CD4-positive, alpha-beta T cell treated with Interleukin-4 for 1 hour (primary cell): ENCODE measurements around the gene TNS1.

Experiments
- DNase-seq, 2 donors: peaks; one replicate each; pipeline ENCODE4 v3.0.0-alpha.2; 2020 to 2022

Gene TNS1

GRCh38 chr2:217941886-217942728, 60.7 kb downstream of the TNS1 start:
- DNase-seq, result no peak

DNA sequence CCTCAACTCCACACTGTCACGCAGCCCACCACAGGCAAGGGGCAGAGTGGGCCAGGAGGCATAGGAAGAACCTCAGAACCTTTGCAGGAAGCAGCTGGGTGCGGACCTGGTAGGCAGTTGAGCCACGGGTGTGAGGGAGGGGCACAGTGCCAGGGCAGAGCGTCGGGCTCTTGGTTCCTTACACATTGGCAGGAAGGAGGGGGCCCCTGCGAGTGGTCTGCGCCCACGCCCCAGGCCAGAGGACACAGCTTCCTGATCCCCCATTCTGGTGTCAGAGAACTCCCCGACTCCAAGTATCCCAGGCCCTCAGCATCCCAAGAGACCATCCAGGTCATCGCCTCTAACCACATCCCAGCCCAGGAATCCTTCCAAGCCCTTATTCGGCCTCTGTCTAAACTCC, 61.5 kb downstream of the TNS1 start:
- no peak for DNase-seq

DNA sequence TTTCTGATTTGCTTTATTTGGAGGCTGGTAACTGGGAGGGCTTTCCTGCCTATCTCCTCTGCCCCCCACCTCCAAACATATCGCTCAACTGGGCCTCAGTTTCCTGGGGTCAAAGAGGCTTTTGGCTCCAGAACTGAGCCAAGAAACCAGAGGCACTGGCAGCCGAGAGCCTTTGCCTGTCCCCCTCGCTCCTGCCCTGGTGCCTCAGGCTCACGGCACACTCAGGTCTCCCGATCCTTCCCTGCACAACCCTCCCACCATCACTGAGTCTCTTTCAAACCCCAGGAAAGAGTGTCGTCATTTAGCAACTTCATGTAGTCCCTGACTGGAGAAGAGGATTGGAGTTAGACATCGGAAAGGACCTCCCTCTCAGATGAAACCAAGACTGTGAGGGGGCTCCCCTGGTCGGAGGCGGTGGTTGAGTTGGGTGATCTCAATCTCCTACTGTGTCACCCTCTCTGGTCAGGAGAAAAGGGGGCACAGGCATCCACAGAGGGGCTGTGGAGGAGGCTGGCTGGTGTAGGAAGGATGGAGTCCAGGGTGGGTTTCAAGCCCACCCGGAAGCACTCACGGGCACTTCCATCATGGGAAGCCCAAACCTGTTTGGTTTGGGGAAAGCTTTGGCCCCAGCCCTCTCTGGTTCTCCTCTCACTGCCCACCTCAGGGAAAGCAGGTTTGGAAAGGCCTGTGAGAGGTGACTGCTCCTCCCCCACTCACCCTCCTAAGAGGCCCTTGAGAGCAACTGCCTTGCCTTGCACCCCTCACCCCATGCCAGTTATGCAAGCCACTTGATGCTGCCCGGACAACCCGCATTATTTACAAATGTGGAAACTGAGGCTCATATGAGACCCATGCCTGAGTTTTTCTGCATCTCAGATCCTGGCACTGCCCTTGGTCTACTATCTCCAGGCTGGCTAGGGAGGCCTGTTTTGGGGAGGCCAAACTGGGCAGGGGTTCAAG, 62.3 kb downstream of the TNS1 start:
- no peak for DNase-seq

- no peak for DNase-seq
These were observed 63.1 kb downstream of the TNS1 start for GRCh38 chr2:217939629-217940245.

DNA sequence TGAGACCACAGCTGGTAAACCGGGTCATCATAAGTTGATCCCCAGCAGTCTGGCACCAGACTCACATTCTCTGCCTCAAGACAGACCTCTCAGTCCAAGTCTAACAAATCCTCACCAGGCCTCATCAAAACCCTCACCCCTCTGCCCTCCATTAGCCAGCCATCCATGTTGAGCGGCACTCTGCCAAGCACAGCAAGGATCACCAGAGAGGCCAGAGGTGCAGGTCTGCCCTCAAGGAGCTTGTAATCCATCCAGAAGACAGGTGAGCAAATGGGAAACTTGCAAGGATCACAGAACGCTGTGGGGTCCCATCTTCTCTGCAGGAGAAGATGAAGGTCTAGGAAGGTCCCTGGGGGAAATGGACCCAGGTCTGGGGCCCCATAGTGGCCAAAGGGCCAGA, 63.6 kb downstream of the TNS1 start:
- DNase-seq, result no peak

DNA sequence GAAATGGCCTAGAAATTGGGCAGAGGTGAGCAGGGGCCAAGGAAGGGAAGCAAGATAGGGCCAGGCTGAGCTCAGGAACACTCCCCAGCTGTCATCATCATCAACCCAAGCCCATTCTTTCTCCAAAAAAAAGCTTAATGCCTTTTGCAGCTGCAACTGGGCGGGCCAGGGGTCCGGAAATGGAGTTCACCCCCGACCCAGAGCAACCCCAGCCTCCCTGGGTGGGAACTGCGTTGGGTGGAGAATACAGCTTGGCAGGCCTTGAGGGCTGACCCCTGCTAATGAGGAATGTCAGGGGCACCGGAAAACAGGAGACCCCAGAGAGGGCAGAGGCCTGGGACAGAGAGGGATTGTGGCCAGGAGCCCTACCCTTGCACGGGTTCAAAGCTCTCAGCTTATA, 64.8 kb downstream of the TNS1 start:
- no peak for DNase-seq

- no peak for DNase-seq
These were observed 65.3 kb downstream of the TNS1 start for GRCh38 chr2:217937446-217937845.

DNA sequence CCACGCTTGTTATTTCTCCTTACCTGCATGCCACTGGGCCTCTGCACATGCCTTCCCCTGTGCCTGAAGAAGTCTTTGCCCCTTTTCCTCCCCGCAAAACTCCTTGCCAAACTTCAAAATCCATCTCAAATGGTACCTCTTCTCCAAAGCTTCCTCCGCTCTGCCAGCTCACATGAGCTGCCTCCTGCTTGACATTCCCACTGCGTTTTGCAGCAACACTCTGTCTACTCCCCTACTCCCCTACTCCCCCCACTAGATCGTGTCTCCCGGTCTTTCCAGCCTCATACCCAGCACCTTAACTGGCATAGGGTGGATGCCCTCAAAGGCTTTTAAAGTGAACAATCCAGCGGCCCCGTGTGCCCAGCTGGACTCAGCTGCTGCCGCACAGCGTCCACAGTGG, 65.8 kb downstream of the TNS1 start:
- DNase-seq, result no peak

DNA sequence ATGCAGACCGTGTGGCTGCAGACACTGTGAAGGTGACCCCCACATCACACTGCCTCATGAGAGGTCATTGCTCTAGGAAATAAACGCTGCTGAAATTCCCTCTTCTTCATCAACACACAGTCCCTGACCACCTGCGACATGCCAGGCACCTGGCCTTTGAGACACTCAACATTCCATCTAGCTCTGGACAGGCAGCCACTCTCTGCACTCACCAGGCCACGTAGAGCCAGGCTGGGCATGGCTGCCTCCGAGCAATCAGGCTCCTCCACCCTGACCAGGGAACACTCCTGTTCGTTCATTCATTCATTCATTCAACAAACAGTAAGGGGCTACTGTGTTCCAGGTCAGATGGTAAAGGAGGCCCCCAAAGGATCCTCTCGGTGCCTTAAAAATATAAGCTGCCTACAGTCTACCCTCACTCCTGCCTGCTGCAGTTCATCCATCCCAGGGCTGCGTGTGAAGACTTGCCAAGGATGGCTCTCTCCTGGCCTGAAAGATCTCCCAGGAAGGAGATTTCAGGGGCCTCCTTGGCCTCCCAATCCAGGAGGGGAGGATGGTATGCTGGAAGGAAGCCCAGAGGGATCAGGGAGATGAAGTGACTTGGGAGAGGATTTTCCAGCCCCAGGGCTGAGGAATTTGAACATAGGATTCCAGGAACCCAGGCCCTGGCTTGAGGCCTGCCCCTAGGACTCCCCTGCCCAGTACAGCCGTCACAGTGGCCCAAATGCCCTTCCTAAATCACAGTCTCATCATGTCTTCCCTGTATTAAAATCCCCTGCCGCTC, 66.7 kb downstream of the TNS1 start:
- no peak for DNase-seq

DNA sequence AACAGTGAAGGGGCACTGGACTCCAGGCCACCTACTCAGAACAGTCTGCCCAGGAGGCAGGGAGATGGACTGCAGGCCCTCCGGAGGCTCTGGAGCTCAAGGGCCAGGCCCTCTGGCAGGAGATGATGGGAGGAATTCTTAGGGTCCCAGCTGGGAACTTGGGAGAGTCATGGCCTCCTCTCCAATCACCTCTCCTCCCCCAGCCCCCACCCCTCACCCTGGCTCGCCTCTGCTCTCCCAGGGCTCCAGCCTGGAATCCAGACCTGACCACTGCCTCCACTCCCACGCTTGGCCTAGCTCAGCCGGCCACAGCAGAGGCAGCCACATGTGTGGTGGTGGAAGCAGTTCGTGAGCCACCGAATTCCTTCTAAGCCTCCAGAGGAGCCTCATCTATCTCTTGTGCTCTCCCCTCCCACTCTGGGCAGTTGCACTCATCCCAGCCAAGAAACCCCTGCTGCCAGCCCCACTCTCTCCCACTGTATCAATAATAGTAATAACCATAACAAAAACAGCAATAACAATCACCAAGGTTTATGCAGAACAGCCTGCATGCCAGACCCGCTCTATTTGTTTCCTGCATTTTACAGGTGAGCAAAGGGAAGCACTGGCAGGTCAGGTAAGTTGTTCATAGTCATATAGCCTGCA, 67.4 kb downstream of the TNS1 start:
- DNase-seq, result no peak

GRCh38 chr2:217934321-217935131, 68.3 kb downstream of the TNS1 start:
- peak in 1 of 2 donors; percentile 64 for DNase-seq

- no peak for DNase-seq
These were observed 69.2 kb downstream of the TNS1 start for GRCh38 chr2:217933617-217933993.

DNA sequence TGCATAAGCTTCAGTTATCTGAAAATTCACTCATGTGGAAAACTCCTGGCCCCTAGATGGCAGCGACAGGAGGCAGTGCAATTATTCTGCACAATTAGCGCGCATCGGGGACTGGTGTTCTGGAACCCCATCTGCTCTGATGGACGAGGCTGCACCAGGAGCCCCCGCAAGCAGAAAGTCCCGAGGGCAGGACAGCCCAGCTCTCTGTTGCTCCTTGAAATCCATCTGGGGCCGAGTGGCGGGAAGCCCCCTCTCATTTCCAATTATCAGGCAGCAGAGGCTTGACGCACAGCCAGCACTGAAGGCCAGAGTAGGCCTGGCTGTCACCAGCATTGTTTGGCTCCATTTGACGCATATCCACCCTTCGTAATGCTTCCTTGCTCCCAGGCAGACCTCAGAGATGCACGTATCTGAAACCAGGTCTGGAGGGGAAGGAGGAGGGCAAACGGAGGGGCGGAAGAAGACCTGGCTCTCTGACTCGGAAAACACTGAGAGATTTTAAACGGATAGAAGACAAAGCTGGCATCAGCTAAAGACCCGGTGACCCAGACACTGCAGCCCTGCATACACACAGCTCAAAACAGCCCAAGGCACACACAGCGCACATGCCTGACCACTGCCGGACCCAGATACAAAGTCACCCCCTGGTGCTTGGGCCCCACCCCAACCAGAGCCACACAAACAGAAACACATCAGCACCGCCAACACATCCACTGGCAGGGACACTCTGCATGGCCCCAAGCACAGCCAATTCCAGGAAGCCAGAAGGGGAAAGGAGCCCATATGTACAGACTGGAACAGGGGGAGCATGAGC, 69.8 kb downstream of the TNS1 start:
- DNase-seq, result no peak

- DNase-seq, result no peak
These were observed 70.8 kb downstream of the TNS1 start for GRCh38 chr2:217931846-217932560.

DNA sequence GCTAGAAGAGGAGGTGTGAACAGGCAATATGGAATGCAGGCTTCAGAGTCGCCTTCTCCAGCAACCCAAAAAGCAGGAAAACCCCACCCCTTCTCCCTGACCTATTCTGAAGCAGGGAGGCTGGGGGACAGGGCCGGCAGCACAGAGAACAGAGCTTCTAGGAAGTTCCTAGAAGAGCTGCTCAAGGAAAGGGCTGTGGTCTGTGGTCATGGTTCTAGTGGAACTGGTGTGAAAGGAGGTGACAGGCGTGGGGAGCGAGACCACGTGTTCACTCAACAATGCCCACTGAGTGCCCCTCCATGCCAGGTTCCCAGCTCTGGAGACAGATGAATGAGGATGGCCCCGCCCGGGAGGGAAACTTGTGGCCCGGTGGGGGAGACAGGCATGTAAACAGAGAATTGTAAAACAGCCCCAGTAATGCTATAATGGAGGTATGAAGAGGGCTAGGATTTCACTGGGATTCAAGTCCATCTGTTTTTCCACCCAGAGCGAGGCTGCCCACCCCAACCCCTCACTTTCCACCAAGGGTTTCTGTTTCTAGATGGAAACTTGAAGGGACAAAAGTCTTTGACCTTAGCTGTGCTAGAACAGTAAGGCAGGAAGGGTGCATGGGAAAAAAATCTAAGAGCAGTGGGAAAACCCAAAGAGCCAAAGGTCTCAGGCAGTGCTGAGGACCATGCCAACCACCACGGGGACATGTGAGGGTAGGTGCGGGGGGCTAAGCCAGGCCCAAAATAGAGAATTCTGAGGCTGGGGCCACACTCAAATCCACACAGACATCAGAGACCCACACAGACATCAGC, 71.8 kb downstream of the TNS1 start:
- DNase-seq, result no peak

DNA sequence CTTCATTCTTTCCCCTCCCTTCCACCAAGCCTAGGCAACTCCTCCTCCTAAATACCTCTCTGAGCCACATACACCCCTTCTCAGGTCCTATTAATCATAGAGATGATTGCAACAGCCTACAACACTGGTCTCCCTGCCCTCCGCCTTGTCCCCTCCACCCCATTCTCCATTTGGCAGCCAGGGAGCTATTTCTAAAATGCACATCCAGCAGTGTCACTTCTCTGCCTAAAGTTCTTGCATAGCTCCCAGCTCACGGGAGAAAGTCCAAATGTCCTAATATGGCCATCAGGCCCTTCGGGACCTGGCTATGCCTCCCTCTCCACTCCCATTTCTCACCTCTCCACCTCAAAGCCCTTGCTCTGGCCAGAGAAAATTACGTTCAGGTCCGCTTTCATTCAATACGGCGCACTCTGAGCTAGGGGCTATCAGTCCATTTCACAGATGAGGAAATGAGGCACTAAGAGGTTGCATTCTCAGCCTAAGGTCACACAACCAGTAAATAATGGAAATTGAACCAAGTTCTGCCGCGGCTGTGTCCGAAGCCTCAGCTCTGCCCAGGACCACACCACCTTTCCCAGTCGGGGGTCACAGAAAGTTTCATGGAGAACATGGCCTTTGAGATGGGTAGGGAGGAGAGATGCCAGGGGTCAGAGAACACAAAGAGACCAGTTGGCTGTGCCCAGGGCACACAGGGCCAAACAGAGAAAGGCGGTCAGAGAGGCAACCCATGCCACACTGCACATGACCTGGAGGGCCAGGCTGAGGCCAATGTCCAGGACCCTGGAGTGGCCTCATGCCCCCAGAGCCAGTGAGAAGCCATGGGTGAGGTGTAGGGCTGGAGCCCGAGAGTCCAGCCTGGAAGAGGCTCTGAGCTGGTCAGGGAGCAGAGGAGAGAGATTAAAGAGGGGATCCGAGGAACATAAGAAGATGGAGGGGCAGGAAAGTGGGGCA, 72.8 kb downstream of the TNS1 start:
- no peak for DNase-seq

GRCh38 chr2:217929272-217929671, 73.5 kb downstream of the TNS1 start:
- no peak for DNase-seq
